ENCODE measurements around the gene DNAJC15. TPM values are rescaled to one million over a fixed set of nuclear protein-coding genes. Genes with fewer than 3 reads are reported as not detected.
"Not testable (repeated sequence)": the region's sequence is repeated elsewhere in the genome, so short reads cannot be mapped to it uniquely, and the experiment has no call there.

DNAJC15 gene
- total RNA-seq, 4 donors from 2014 or later = 10.5 to 18.3 (median 11.4) TPM

GRCh38 chr13:43031881-43032280, 8.5 kb downstream of the DNAJC15 start:
- no peak overlapping the region for H3K27ac ChIP-seq
- intact Hi-C loops (cut with DNase I; ENCODE audit: low total_unique reads) (no loop called here), in situ Hi-C loops (cut with MboI; ENCODE audit: low pct_ligation_motif_present in 1 of 4, low pct_unique_long_range_greater_than_20kb in 1 of 4, low sequenced_read_pairs in 3 of 4) (no loop called here)
- no peak overlapping the region for H3K4me3 ChIP-seq
- H3K36me3 ChIP-seq = no peaks in the 10 kb centered on the region
- TF ChIP-seq EP300 (IDR thresholded peaks at IDR 0.05; ENCODE audit: low read depth) (no peak), CTCF (IDR thresholded peaks at IDR 0.05) (no peak), POLR2AphosphoS5 (IDR thresholded peaks at IDR 0.05) (no peak), POLR2A (IDR thresholded peaks at IDR 0.05) (no peak)
- H3K9me3 ChIP-seq = no peaks in the 10 kb centered on the region
- 82 to 83% methylated on average over 2 to 4 of the region's 4 CpGs for whole genome bisulfite sequencing, 2 donors (ENCODE audit: low coverage in 1 of 2)
- DNase-seq = no peak
- no peaks in the 10 kb centered on the region for H3K27me3 ChIP-seq
- H3K4me1 ChIP-seq = peaks cover 0 to 11% (median 4%) of the 10 kb centered on the region in 4 donors

GRCh38 chr13:43033038-43033437, 9.7 kb downstream of the DNAJC15 start:
- no peaks in the 10 kb centered on the region for H3K36me3 ChIP-seq
- no peaks in the 10 kb centered on the region for H3K27me3 ChIP-seq
- TF ChIP-seq POLR2AphosphoS5 (IDR thresholded peaks at IDR 0.05) (no peak), POLR2A (IDR thresholded peaks at IDR 0.05) (no peak), CTCF (IDR thresholded peaks at IDR 0.05) (no peak), EP300 (IDR thresholded peaks at IDR 0.05; ENCODE audit: low read depth) (no peak)
- no peak overlapping the region for H3K4me3 ChIP-seq
- no peaks in the 10 kb centered on the region for H3K9me3 ChIP-seq
- in situ Hi-C loops (cut with MboI; ENCODE audit: low pct_ligation_motif_present in 1 of 4, low pct_unique_long_range_greater_than_20kb in 1 of 4, low sequenced_read_pairs in 3 of 4) = no loop called here
- WGBS, 2 donors (ENCODE audit: low coverage in 1 of 2) = 89 to 100% methylated on average over 1 to 3 of the region's 3 CpGs
- no peak overlapping the region for H3K27ac ChIP-seq
- intact Hi-C loops (cut with DNase I; ENCODE audit: low total_unique reads) = no loop called here
- no peak for DNase-seq
- peaks cover 0 to 10% (median 4%) of the 10 kb centered on the region in 4 donors for H3K4me1 ChIP-seq

GRCh38 chr13:43036351-43037250, 13.2 kb downstream of the DNAJC15 start:
- in situ Hi-C loops (cut with MboI; ENCODE audit: low pct_ligation_motif_present in 1 of 4, low pct_unique_long_range_greater_than_20kb in 1 of 4, low sequenced_read_pairs in 3 of 4) = no loop called here
- WGBS, 2 donors (ENCODE audit: low coverage in 1 of 2) = 92 to 93% methylated on average over 2 to 14 of the region's 14 CpGs

DNA sequence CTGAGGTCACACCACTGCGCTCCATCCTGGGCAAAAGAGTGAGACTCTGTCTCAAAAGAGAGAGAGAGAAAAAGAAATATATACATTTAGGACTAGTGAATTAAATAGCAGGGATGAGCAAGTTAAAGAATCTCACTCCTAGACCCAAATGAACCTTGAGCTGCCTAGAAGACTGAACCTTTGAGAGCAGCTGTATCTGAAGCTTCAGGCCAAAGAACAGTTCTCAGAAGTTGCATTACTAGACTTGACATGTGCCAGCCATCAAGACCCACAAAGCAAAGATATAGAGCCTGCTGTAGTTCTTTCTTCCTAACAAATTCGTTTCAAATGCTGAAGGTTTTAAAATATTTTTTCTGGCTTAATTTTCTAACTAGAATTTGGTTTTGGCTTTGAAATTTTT, 16.6 kb downstream of the DNAJC15 start:
- in situ Hi-C loops (cut with MboI; ENCODE audit: low pct_ligation_motif_present in 1 of 4, low pct_unique_long_range_greater_than_20kb in 1 of 4, low sequenced_read_pairs in 3 of 4) = no loop called here
- Histone ChIP-seq H3K4me3 (no peak overlapping the region), H3K9me3 (no peaks in the 10 kb centered on the region), H3K36me3 (no peaks in the 10 kb centered on the region), H3K4me1 (peaks cover 8 to 37% (median 17%) of the 10 kb centered on the region in 4 donors), H3K27ac (no peak overlapping the region), H3K27me3 (no peaks in the 10 kb centered on the region)
- no peak for TF ChIP-seq EP300 (IDR thresholded peaks at IDR 0.05; ENCODE audit: low read depth)
- no peak for TF ChIP-seq POLR2A (IDR thresholded peaks at IDR 0.05)
- TF ChIP-seq POLR2AphosphoS5 (IDR thresholded peaks at IDR 0.05) = no peak
- 96 to 100% methylated on average over 1 to 2 of the region's 2 CpGs for WGBS, 2 donors (ENCODE audit: low coverage in 1 of 2)
- intact Hi-C loops (cut with DNase I; ENCODE audit: low total_unique reads) = no loop called here
- no peak for DNase-seq

More at GRCh38 chr13:43036351-43037250, 13.2 kb downstream of the DNAJC15 start:
- no peak for TF ChIP-seq CTCF (IDR thresholded peaks at IDR 0.05)
- Histone ChIP-seq H3K4me1 (peaks cover 0 to 10% (median 4%) of the 10 kb centered on the region in 4 donors), H3K27me3 (no peaks in the 10 kb centered on the region), H3K36me3 (no peaks in the 10 kb centered on the region), H3K4me3 (no peak overlapping the region), H3K9me3 (no peaks in the 10 kb centered on the region), H3K27ac (no peak overlapping the region)
- intact Hi-C loops (cut with DNase I; ENCODE audit: low total_unique reads) = no loop called here
- DNase-seq = no peak

DNA sequence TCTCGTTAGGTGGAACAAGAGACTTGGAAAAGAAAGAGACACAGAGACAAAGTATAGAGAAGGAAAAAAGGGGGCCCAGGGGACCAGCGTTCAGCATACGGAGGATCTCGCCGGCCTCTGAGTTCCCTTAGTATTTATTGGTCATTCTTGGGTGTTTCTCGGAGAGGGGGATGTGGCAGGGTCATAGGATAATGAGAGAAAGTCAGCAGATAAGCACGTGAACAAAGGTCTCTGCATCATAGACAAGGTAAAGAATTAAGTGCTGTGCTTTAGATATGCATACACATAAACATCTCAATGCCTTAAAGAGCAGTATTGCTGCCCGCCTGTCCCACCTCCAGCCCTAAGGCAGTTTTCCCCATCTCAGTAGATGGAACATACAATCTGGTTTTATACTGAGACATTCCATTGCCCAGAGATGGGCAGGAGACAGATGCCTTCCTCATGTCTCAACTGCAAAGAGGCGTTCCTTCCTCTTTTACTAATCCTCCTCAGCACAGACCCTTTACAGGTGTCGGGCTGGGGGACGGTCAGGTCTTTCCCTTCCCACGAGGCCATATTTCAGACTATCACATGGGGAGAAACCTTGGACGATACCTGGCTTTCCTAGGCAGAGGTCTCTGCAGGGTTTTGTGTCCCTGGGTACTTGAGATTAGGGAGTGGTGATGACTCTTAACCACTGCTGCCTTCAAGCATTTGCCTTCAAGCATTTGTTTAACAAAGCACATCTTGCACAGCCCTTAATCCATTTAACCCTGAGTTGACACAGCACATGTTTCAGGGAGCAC, 17.4 kb downstream of the DNAJC15 start:
- H3K27me3 ChIP-seq; H3K27ac ChIP-seq; DNase-seq; H3K9me3 ChIP-seq; H3K36me3 ChIP-seq; in situ Hi-C loops (cut with MboI; ENCODE audit: low pct_ligation_motif_present in 1 of 4, low pct_unique_long_range_greater_than_20kb in 1 of 4, low sequenced_read_pairs in 3 of 4); H3K4me3 ChIP-seq; intact Hi-C loops (cut with DNase I; ENCODE audit: low total_unique reads): not testable (repeated sequence)
- H3K4me1 ChIP-seq = peaks cover 9 to 44% (median 22%) of the 10 kb centered on the region in 4 donors
- WGBS, 2 donors (ENCODE audit: low coverage in 1 of 2) = 85 to 88% methylated on average over 7 to 13 of the region's 13 CpGs

All from transverse colon (tissue), 4 donors.